Panc1 (cell line): ENCODE measurements around the gene GPR135. TPM values are rescaled to one million over a fixed set of nuclear protein-coding genes. Genes with fewer than 3 reads are reported as not detected.

Experiments
- ATAC-seq: fragments of 200-7000 bp; cut with Tn5 transposase; 2 replicates; pipeline ENCODE4 v1.9.1; 2020; ENCODE audit warnings: mild to moderate bottlenecking, moderate library complexity
- BruUV-seq: library from RNA; stranded (reverse); fragments of 400-500 nt; replicated peaks from 2 replicates; lab custom pipeline; 2021; lab: Mats Ljungman, UMichigan
- CTCF ChIA-PET: fragments of 300-600 bp; sonication (Branson Sonifier 250); formaldehyde crosslinking; loops from one replicate; lab custom pipeline; 2022; ENCODE audit warnings: antibody characterized with exemption; lab: Charles Lee
- POLR2A ChIA-PET: fragments of 300-600 bp; sonication (Branson Sonifier 250); formaldehyde crosslinking; loops from one replicate; lab custom pipeline; 2022; ENCODE audit warnings: antibody characterized with exemption; lab: Charles Lee
- DNase-seq: peaks from one replicate; pipeline ENCODE4 v3.0.0-alpha.2; 2010; ENCODE audit warnings: low read depth, low spot score
- H3K27ac ChIP-seq: 2 replicates; pipeline ENCODE4 v1.5.1; 2011; ENCODE audit warnings: mild to moderate bottlenecking, low read length, inconsistent platforms
- H3K27me3 ChIP-seq: fragments of 200-500 bp; sonication (Bioruptor generic); 2 replicates; pipeline ENCODE4 v1.6.0; 2014; ENCODE audit warnings: low read length, inconsistent platforms; ENCODE audit not compliant: control insufficient read depth, insufficient read depth
- H3K36me3 ChIP-seq: fragments of 200-500 bp; sonication (Bioruptor generic); 2 replicates; pipeline ENCODE4 v1.5.1; 2014; ENCODE audit warnings: inconsistent platforms, mild to moderate bottlenecking, low read length, moderate library complexity; ENCODE audit not compliant: control insufficient read depth, insufficient read depth
- H3K4me1 ChIP-seq: 2 replicates; pipeline ENCODE4 v1.5.1; 2011; ENCODE audit warnings: inconsistent platforms, mild to moderate bottlenecking, low read length, moderate library complexity; ENCODE audit not compliant: control insufficient read depth, insufficient read depth
- H3K4me3 ChIP-seq, 2 experiments: 2 replicates each; pipeline ENCODE4 v1.5.1; 2011 to 2012; ENCODE audit warnings: low read depth in 2 of 2, low read length in 2 of 2, mild to moderate bottlenecking in 2 of 2, inconsistent platforms in 1 of 2, moderate library complexity in 1 of 2
- H3K9me3 ChIP-seq: fragments of 200-500 bp; sonication (Bioruptor generic); 2 replicates; pipeline ENCODE4 v1.5.1; 2014; ENCODE audit warnings: low read depth, mild to moderate bottlenecking, inconsistent platforms, low read length, moderate library complexity; ENCODE audit not compliant: control insufficient read depth, insufficient read depth
- CTCF ChIP-seq: fragments of 450-650 bp; IDR thresholded peaks from 2 replicates; pipeline ENCODE4 v1.5.1; 2017; ENCODE audit warnings: mild to moderate bottlenecking
- POLR2AphosphoS5 ChIP-seq: IDR thresholded peaks from 2 replicates; pipeline ENCODE4 v1.6.1; 2012; ENCODE audit warnings: mild to moderate bottlenecking, low read depth, low read length, moderate library complexity
- REST ChIP-seq, 2 experiments: IDR thresholded peaks; 2 replicates each; pipeline ENCODE4 v1.6.1; 2011 to 2012; ENCODE audit warnings: low read depth in 2 of 2, control low read depth in 1 of 2, low read length in 1 of 2, mild to moderate bottlenecking in 1 of 2, moderate library complexity in 1 of 2; ENCODE audit not compliant: insufficient read depth in 1 of 2
- SIN3A ChIP-seq: IDR thresholded peaks from 2 replicates; pipeline ENCODE4 v1.6.1; 2012; ENCODE audit warnings: low read depth, mild to moderate bottlenecking, low read length, moderate library complexity, borderline replicate concordance; ENCODE audit not compliant: insufficient read depth
- TCF7L2 ChIP-seq: IDR thresholded peaks from 2 replicates; pipeline ENCODE4 v1.6.1; 2011; ENCODE audit warnings: mild to moderate bottlenecking, low read depth, low read length, inconsistent platforms
- in situ Hi-C: cut with HindIII; loops from 2 replicates; pipeline ENCODE4 v1.10.0; 2016; ENCODE audit warnings: low sequenced_read_pairs, low pct_unique_long_range_greater_than_20kb
- intact Hi-C: fragments of 100-400 bp; cut with micrococcal nuclease; formaldehyde crosslinking; loops from one replicate; pipeline ENCODE4 v1.10.0; 2022; ENCODE audit not compliant: unreplicated experiment
- total RNA-seq: library from RNA; stranded (reverse); gene quantifications from one replicate; pipeline ENCODE4 v1.2.1, GENCODE V29; 2021; ENCODE audit not compliant: unreplicated experiment

Gene GPR135
- total RNA-seq, 1 experiment from 2014 or later, result 3.1 TPM

DNA sequence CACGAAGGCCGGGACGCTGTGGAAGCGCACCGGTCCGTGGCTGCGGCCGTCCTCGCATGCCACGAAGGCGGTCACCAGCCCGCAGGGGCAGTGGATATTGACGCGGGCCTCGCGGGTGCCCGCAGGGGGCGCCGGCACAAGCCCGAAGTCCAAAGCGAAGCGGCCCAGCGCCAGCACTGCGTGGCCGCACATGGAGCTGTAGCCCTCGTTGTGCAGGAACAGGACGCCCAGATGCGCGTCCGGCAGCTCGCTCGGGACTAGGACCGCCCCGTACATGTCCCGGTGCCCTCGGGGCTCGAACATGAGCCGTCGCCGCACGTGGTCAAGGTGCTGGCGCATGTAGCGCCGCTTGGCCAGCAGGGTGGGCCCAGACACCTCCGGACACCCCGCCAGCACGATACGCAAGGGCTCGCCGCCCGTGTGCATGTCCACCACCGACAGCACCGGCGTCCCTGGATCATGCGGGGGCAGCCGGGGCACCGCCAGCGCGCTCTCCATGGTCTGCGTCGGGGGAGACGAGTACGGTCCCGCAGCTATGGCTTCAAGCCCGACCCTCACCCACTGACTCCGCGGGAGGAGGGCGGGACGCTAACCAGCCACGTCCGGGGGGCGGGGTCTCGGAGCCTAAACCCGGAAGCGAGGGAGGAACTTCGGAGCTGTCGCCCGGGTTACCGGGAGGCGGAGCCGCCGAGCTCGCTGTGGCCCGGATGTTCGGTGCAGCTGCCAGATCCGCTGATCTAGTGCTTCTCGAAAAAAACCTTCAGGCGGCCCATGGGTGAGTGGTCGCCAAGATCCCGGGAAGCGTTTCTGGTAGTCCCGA is 18.8 kb upstream of the GPR135 start, which contains the start of the genes JKAMP and L3HYPDH:
Gene JKAMP, plus strand, starts transcription at position 699 of the 820 bp plus-strand sequence. Its CDS starts 73 bp downstream, at position 772.
Gene L3HYPDH, minus strand, starts transcription at position 590 of the 820 bp plus-strand sequence. Its CDS starts 92 bp downstream, at position 498.
- Histone ChIP-seq H3K4me3 (peak within 1 kb of the TSS; percentile 87 to 94), H3K4me1 (peaks cover 19% of the 10 kb centered on the region), H3K27ac (peak within 1 kb of the TSS; percentile 94), H3K9me3 (no peaks in the 10 kb centered on the region), H3K36me3 (peaks cover 23% of the 10 kb centered on the region), H3K27me3 (no peaks in the 10 kb centered on the region)
- DNase-seq (peak; percentile 73), ATAC-seq (peak; percentile 96)
- in situ Hi-C loops, result no loop called here
- ChIA-PET POLR2A (interaction anchor here (0.6 kb wide), 1 partner anchor 8 kb away, joined by 3 read pairs; no protein-coding TSS in a partner anchor), CTCF (interaction anchor here (0.8 to 1.2 kb wide), 4 partner anchors 40 to 92 kb away, joined by 3 to 4 read pairs (median 3); partner anchors contain the start of gene CCDC175)
- no TSS peak for BruUV-seq
- intact Hi-C loops, result no loop called here
- TF ChIP-seq TCF7L2, result no peak
- TF ChIP-seq REST (IDR thresholded peaks at IDR 0.05; ENCODE audit: insufficient read depth in 1 of 2, low read depth in 2 of 2, low read length in 1 of 2), result peak in 1 of 2 experiments; percentile 63; a peak in 1 of 4 replicates
- TF ChIP-seq SIN3A, result no peak
- peak; percentile 74 for TF ChIP-seq POLR2AphosphoS5
- TF ChIP-seq CTCF, result peak; percentile 76

DNA sequence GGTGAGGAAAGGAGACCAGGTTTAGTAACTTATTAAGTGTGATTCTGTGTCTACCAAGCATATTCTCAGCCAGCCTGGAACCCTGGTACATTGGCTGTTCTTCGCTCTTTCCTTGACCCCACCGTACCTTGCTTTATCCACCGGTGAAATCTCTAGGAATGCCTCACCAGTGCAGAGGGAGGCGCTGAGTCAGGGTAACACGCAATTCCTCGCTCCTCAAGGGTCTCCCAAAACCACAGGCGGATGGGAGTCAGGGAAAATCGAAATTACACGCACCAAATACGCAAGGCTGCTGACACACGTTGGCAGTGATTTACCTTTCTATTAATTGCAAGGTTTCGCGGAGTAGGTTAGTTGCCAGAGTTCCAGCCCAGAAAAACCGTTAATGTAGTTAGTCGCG is 18.2 kb upstream of the GPR135 start:
- Histone ChIP-seq H3K36me3 (peaks cover 21% of the 10 kb centered on the region), H3K9me3 (no peaks in the 10 kb centered on the region), H3K27ac (peak overlapping the region; percentile 94), H3K4me3 (peak overlapping the region; percentile 87 to 94), H3K27me3 (no peaks in the 10 kb centered on the region), H3K4me1 (peaks cover 19% of the 10 kb centered on the region)
- BruUV-seq, result no TSS peak
- intact Hi-C loops, result no loop called here
- no peak for ATAC-seq
- ChIA-PET POLR2A (no interaction called here), CTCF (interaction anchor here (1.1 to 1.2 kb wide), 2 partner anchors 40 to 93 kb away, joined by 3 to 4 read pairs; partner anchors contain the start of gene CCDC175)
- DNase-seq, result peak; percentile 1
- TF ChIP-seq TCF7L2 (no peak), REST (IDR thresholded peaks at IDR 0.05; ENCODE audit: insufficient read depth in 1 of 2, low read depth in 2 of 2, low read length in 1 of 2) (no peak), POLR2AphosphoS5 (no peak), SIN3A (no peak), CTCF (no peak)
- in situ Hi-C loops, result no loop called here
